Daoy (cell line): ENCODE measurements around the gene KCTD20. TPM values are rescaled to one million over a fixed set of nuclear protein-coding genes. Genes with fewer than 3 reads are reported as not detected.

Experiments used
- DNase-seq: peaks from one replicate; pipeline ENCODE4 v3.0.0-alpha.2; 2015; ENCODE audit warnings: low read depth
- total RNA-seq: library from RNA; depleted of rRNA; stranded (reverse); fragments of >200 nt; shearing (Covaris generic); gene quantifications from 2 replicates; pipeline ENCODE4 v1.2.3, GENCODE V29; 2014

The KCTD20 gene
- total RNA-seq, 1 experiment from 2014 or later = 93.1 TPM

GRCh38 chr6:36493859-36494258 lies 51.1 kb downstream of the KCTD20 start:
- DNase-seq = no peak

- no peak for DNase-seq
These were observed 52.3 kb downstream of the KCTD20 start for GRCh38 chr6:36495086-36495485.

GRCh38 chr6:36499918-36500317 lies 57.1 kb downstream of the KCTD20 start:
- DNase-seq = no peak

DNA sequence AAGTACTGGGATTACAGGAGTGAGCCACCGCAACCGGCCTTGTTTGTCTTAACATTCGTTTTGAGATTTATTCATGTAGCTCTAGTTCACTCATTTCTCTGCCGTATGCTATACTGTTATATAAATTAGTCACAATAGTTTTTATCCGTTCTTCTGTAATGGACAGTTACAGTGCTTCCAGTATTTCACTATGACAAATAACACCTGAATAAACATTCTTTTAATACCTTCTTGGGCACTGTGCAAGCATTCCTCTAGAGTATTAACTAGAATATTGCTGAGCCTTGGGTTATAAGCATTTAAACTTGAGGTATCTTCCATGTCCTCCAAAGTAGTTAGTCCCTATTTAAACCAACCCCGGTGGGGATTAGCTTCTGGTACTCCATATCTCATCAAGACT lies 58.9 kb downstream of the KCTD20 start:
- no peak for DNase-seq

GRCh38 chr6:36504181-36504580 lies 61.4 kb downstream of the KCTD20 start:
- no peak for DNase-seq

GRCh38 chr6:36504982-36505381 lies 62.2 kb downstream of the KCTD20 start:
- no peak for DNase-seq

DNA sequence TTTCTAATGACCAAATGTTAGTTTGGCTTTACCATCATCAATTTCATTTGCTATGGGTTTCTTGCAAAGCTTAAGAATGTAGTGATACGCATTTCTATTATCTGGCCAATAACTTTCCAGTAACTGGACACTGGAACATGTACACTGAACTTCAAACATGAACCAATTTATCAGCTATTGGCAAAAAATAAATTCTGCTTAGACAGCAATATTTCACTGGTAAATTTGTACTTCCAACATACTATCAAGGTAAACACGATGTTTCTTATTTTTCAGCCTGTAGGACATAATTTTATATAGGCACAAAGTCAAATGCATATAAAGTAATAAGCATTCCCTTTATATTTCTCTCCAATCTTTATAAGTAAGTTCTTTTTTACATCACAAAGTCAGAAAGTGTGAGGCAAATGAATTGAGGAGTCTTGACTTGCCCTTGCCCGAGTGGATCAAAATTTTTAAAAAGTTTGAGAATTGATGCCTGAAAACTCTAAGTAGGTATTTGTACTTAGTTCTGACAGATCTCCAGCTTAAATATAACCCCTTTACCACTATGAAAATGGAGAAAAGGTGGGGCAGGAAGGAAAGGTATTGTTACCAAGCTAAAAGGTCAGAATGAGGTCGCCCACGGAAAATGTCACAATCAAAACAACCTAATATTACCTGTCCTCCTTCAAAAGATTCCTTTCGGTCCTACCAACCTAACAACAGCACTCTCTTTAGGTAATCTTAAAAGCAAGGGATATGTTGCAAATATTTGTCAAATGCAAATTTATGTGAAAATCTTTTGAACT lies 63.1 kb downstream of the KCTD20 start:
- no peak for DNase-seq

GRCh38 chr6:36506611-36507010 lies 63.8 kb downstream of the KCTD20 start:
- no peak for DNase-seq

DNA sequence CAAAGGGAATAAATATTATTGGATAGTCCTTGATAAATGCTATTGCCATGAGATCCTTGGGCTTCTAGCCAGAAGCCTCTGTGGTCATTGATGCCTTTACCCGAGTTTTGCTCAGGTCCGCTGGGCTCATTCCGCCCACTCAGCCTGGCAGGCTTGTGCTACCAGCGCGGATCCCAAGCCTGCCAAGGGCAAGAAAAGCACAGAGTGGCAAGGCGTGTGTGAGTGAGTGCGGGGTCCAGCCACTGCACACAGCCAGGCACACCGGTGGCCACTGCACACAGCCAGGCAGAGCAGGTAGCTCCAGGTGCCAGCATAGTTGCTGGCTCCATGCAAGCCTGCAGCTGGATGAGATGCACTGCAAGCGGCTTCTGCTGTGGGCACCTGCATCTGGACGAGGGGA lies 65.7 kb downstream of the KCTD20 start:
- DNase-seq = no peak

DNA sequence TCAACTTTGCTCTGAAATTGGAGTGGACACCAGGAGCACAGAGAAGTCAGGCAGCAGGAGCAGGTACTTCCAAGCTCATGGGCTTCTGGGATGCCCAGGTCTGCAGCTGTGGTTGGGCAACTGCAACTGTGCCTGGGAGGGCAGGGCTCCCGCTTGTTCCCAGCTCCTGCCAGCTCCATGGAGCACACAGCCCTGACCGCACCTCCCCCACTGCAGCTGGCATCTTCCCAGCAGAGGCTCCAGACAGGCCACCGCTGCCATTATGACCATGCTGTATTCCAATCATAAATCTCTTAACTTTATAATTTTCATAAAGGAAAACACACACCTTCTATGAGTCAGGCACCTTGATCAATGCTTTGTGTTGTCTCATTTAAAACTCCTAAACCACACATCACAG lies 67.6 kb downstream of the KCTD20 start:
- no peak for DNase-seq

DNA sequence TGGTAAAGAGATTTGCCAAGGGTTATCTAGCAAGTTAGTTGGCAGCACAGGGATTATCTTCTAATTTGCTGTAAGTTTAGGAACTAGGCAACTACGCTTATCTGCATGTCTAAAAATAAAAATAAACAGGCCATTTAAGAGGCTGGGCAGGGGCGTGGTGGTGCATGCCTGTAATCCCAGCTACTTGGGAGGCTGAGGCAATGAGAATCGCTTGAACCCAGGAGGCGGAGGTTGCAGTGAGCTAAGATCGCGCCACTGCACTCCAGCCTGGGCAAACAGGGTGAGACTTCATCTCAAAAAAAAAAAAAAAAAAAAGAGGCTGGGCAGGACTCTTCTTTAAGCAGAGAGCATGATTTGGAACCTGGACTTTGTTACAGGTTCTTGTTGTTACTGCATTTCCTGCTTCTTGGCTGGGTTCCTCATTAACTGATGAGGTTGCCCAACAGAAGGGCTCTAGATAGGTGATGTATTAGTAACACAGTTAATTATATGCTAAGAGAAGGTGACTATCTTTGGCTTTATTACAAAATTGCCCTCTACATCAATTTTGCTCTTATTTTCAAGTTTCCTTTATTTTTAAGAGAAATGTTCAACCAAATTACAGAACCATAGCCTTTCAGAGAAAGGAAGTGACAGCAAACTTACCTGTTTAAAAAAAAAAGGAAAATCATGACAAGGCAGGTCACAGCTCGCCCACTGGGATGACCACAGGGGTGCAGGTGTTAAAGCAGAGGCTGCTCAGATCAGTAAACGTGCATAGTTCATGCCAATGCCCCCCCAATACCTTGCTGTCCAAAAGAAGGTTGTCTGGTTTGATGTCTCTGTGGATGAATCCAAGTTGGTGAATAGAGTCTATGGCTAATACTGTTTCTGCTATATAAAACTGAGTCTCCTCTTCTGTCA lies 72.0 kb downstream of the KCTD20 start:
- no peak for DNase-seq

DNA sequence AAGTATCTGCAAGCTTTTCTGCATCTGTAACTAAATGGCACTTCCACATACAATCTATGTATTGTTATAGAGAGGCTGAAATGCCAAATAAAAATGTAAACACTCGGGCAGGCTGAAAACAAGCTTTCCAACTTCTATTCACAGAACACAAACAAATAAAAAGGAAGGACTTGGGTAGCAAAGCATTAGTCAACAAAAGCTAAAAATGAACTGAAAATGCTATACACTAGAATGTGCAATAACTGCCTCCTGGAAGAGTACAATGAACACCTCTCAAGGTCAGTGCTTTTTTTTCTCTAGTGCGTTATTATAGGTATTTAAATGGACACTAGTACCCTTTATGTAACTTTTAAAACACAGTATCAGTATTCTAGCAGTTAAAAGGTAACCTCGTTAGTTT lies 73.0 kb downstream of the KCTD20 start:
- no peak for DNase-seq

DNA sequence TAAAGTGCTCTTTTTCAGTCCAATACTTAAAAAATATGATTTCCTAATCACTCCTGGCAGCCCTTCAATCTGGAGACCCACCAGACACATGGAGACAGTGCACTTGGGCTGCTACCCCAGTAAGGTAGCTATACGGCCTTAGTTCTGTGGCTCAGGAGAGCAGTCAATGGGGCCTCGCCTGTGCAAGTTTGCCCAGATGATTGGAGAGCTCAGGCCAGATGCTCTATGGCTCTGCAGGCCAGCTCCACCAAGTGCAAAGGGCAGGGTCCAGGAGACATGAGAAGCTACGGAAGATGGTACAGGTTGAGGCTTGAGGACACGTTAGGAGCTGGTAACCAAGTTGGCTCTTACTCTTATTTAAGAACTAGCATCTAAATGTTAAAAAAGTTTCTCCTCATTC lies 73.8 kb downstream of the KCTD20 start:
- DNase-seq = no peak

GRCh38 chr6:36516988-36517387 lies 74.2 kb downstream of the KCTD20 start:
- DNase-seq = no peak

GRCh38 chr6:36517408-36517807 lies 74.6 kb downstream of the KCTD20 start:
- no peak for DNase-seq

GRCh38 chr6:36519352-36519751 lies 76.6 kb downstream of the KCTD20 start:
- DNase-seq = no peak

GRCh38 chr6:36523451-36523850 lies 80.7 kb downstream of the KCTD20 start:
- DNase-seq = no peak

GRCh38 chr6:36523936-36524499 lies 81.2 kb downstream of the KCTD20 start:
- DNase-seq = no peak

- DNase-seq = no peak
These were observed 82.1 kb downstream of the KCTD20 start for GRCh38 chr6:36524871-36525270.

DNA sequence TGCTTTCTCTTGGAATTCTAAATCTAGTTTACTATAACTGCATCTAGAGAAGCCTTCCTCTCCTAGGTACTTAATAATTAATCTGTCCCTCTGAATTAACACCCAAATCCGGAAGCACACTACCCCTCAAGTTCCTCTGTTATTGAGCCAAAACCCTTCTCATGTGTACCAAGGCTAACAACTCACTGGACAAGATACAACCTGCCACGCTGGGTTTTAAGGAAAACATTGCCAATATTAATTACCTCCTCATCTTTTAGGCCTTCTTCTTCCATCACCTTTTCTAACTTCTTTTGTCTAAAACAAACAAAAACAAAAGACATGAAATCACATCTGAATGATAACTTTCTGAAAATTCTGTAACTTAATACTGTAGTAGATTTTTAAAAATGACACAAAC lies 82.5 kb downstream of the KCTD20 start:
- DNase-seq = no peak

- DNase-seq = no peak
These were observed 83.3 kb downstream of the KCTD20 start for GRCh38 chr6:36526066-36526465.

DNA sequence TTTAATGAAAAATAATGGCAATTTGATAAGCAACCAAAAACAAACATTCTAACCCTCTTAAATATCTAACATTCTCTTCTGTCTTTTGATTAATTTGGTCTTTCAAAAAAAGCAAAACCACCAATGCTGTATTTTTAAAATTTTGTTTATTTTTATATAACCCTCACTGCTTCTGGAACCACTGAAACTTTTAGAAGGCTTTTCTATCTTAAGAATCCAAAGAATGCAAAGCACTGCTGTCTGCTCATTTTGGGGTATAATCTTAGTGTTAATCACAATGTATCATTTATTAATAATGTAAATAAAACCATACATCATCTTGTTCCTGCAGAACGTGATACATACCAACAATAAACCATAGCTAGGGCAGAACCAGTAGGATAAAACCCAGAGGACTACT lies 90.5 kb downstream of the KCTD20 start:
- no peak for DNase-seq
